IMR-90 (cell line): ENCODE results near the gene SPP2. TPM values are rescaled to one million over a fixed set of nuclear protein-coding genes. Genes with fewer than 3 reads are reported as not detected.

Experiments used
- ATAC-seq: fragments of 200-7000 bp; cut with Tn5 transposase; 2 replicates; pipeline ENCODE4 v1.9.1; 2020; ENCODE audit warnings: low read depth, mild to moderate bottlenecking, moderate library complexity
- BruUV-seq: library from RNA; stranded (reverse); fragments of 400-500 nt; replicated peaks from 2 replicates; lab custom pipeline; 2021; lab: Mats Ljungman, UMichigan
- CTCF ChIA-PET: fragments of 300-600 bp; formaldehyde crosslinking; extraction: SDS; loops from one replicate; lab custom pipeline; 2021; ENCODE audit warnings: antibody characterized with exemption; lab: Yijun Ruan, JAX
- POLR2A ChIA-PET: fragments of 300-600 bp; sonication (Branson Sonifier 250); formaldehyde crosslinking; loops from one replicate; lab custom pipeline; 2022; ENCODE audit warnings: antibody characterized with exemption; ENCODE audit not compliant: unreplicated experiment; lab: Charles Lee
- DNase-seq: peaks from one replicate; pipeline ENCODE4 v3.0.0; 2013
- H2AFZ ChIP-seq: replicated peaks from 2 replicates; pipeline ENCODE3; 2013; ENCODE audit warnings: low read length, mild to moderate bottlenecking; ENCODE audit not compliant: poor library complexity
- H2AK5ac ChIP-seq: 2 replicates; pipeline ENCODE4 v1.6.1; 2013; ENCODE audit warnings: low read depth, low read length, inconsistent platforms
- H2AK9ac ChIP-seq: replicated peaks from 2 replicates; pipeline ENCODE3; 2013; ENCODE audit warnings: mild to moderate bottlenecking, low read depth, low read length, moderate library complexity; ENCODE audit not compliant: poor library complexity
- H2BK120ac ChIP-seq: 2 replicates; pipeline ENCODE4 v1.6.1; 2013; ENCODE audit warnings: low read depth, low read length, inconsistent platforms
- H2BK15ac ChIP-seq: 3 replicates; pipeline ENCODE4 v1.6.1; 2013; ENCODE audit warnings: low read depth, low read length, inconsistent platforms
- H2BK20ac ChIP-seq: 2 replicates; pipeline ENCODE4 v1.6.1; 2013; ENCODE audit warnings: low read depth, mild to moderate bottlenecking, inconsistent platforms, low read length, moderate library complexity
- H2BK5ac ChIP-seq: 2 replicates; pipeline ENCODE4 v1.6.1; 2013; ENCODE audit warnings: mild to moderate bottlenecking, low read depth, low read length, inconsistent platforms; ENCODE audit not compliant: poor library complexity, severe bottlenecking
- H3K14ac ChIP-seq: replicated peaks from 2 replicates; pipeline ENCODE4 v1.6.1; 2013; ENCODE audit warnings: low read depth, low read length, inconsistent platforms
- H3K18ac ChIP-seq: 2 replicates; pipeline ENCODE4 v1.6.1; 2013; ENCODE audit warnings: low read depth, low read length, control low read depth
- H3K23ac ChIP-seq: 2 replicates; pipeline ENCODE4 v1.6.1; 2013; ENCODE audit warnings: low read depth, low read length, inconsistent platforms
- H3K27ac ChIP-seq: 2 replicates; pipeline ENCODE4 v1.5.1; 2013; ENCODE audit warnings: mild to moderate bottlenecking, control low read depth, low read length; ENCODE audit not compliant: insufficient read depth
- H3K27me3 ChIP-seq: 2 replicates; pipeline ENCODE4 v1.6.1; 2013; ENCODE audit warnings: low read length; ENCODE audit not compliant: control insufficient read depth, insufficient read depth
- H3K36me3 ChIP-seq: 2 replicates; pipeline ENCODE4 v1.6.1; 2013; ENCODE audit warnings: low read length, mixed read lengths; ENCODE audit not compliant: control insufficient read depth, insufficient read depth
- H3K4ac ChIP-seq: 2 replicates; pipeline ENCODE4 v1.6.1; 2013; ENCODE audit warnings: low read depth, low read length, inconsistent platforms
- H3K4me1 ChIP-seq: 2 replicates; pipeline ENCODE4 v1.6.1; 2013; ENCODE audit warnings: low read length, mixed read lengths; ENCODE audit not compliant: control insufficient read depth, insufficient read depth
- H3K4me2 ChIP-seq: 2 replicates; pipeline ENCODE4 v1.6.1; 2013; ENCODE audit warnings: low read depth, mild to moderate bottlenecking, control low read depth, low read length, moderate library complexity
- H3K4me3 ChIP-seq: 2 replicates; pipeline ENCODE4 v1.5.1; 2013; ENCODE audit warnings: low read depth, mild to moderate bottlenecking, control low read depth, low read length, moderate library complexity; ENCODE audit not compliant: insufficient read depth
- H3K56ac ChIP-seq: 2 replicates; pipeline ENCODE4 v1.6.1; 2013; ENCODE audit warnings: low read length, inconsistent platforms; ENCODE audit not compliant: insufficient read depth; ENCODE audit errors: extremely low read depth
- H3K79me1 ChIP-seq, 2 experiments: 2 replicates each; pipeline ENCODE4 v1.6.1; 2013; ENCODE audit warnings: low read length in 2 of 2, inconsistent platforms in 1 of 2, low read depth in 1 of 2
- H3K9ac ChIP-seq: 2 replicates; pipeline ENCODE4 v1.6.1; 2013; ENCODE audit warnings: low read depth, low read length, control low read depth
- H3K9me1 ChIP-seq: 2 replicates; pipeline ENCODE4 v1.6.1; 2013; ENCODE audit warnings: low read length, inconsistent platforms; ENCODE audit not compliant: insufficient read depth
- H3K9me3 ChIP-seq: 2 replicates; pipeline ENCODE4 v1.6.1; 2013; ENCODE audit warnings: low read length; ENCODE audit not compliant: control insufficient read depth, insufficient read depth
- H4K20me1 ChIP-seq: 2 replicates; pipeline ENCODE4 v1.6.1; 2013; ENCODE audit warnings: low read length, inconsistent platforms; ENCODE audit not compliant: insufficient read depth
- H4K5ac ChIP-seq: 2 replicates; pipeline ENCODE4 v1.6.1; 2013; ENCODE audit warnings: mild to moderate bottlenecking, low read depth, low read length, control low read depth
- H4K8ac ChIP-seq, 2 experiments: 2 replicates each; pipeline ENCODE4 v1.6.1; 2013; ENCODE audit warnings: low read depth in 2 of 2, low read length in 2 of 2, control low read depth in 1 of 2, inconsistent platforms in 1 of 2
- H4K91ac ChIP-seq: 2 replicates; pipeline ENCODE4 v1.6.1; 2013; ENCODE audit warnings: low read depth, low read length, inconsistent platforms; ENCODE audit not compliant: insufficient read depth
- RCOR1 ChIP-seq: IDR thresholded peaks from 2 replicates; pipeline ENCODE4 v1.6.1; 2012; ENCODE audit warnings: mild to moderate bottlenecking, low read length, improper control_type of control experiment; ENCODE audit not compliant: insufficient replicate concordance
- SMC3 ChIP-seq: fragments of 150-350 bp; IDR thresholded peaks from 2 replicates; pipeline ENCODE4 v1.6.1; 2016; ENCODE audit warnings: low read depth, mild to moderate bottlenecking, antibody characterized with exemption, low read length, moderate library complexity
- WGBS, 2 experiments: methylation state at CpG; one replicate each; pipeline versions ENCODE4 v1.1.5 to v1.1.7; 2013; ENCODE audit warnings: missing lambda C conversion rate in 2 of 2; ENCODE audit not compliant: insufficient read length in 1 of 2; ENCODE audit errors: extremely low coverage in 2 of 2; 5-methylcytosine and 5-hydroxymethylcytosine counted together
- dilution Hi-C: fragments of 300-500 bp; cut with HindIII; formaldehyde crosslinking; loops from one replicate; pipeline ENCODE4 v1.14.3; 2018; ENCODE audit warnings: low sequenced_read_pairs; ENCODE audit not compliant: unreplicated experiment
- in situ Hi-C: fragments of 300-500 bp; cut with MboI; formaldehyde crosslinking; loops from 3 replicates; pipeline ENCODE4 v1.14.3; 2019; ENCODE audit warnings: low sequenced_read_pairs, inconsistent platforms, mixed read lengths
- intact Hi-C: fragments of 100-400 bp; cut with micrococcal nuclease; formaldehyde crosslinking; loops from 2 replicates; pipeline ENCODE4 v1.10.0; 2022
- polyA plus RNA-seq, 3 experiments: library from polyadenylated mRNA; depleted of rRNA; stranded (reverse); fragments of >200 nt; gene quantifications; 2 replicates each; pipeline ENCODE4 v1.2.3, GENCODE V29; 2012; ENCODE audit warnings: low replicate concordance in 1 of 3
- total RNA-seq: library from RNA; depleted of rRNA; stranded (reverse); fragments of >200 nt; gene quantifications from 2 replicates; pipeline ENCODE4 v1.2.3, GENCODE V29; 2012

SPP2 gene
- total and polyA plus RNA-seq, 2 of the 4 experiments (the other 2 are of a cell fraction), result not detected

DNA sequence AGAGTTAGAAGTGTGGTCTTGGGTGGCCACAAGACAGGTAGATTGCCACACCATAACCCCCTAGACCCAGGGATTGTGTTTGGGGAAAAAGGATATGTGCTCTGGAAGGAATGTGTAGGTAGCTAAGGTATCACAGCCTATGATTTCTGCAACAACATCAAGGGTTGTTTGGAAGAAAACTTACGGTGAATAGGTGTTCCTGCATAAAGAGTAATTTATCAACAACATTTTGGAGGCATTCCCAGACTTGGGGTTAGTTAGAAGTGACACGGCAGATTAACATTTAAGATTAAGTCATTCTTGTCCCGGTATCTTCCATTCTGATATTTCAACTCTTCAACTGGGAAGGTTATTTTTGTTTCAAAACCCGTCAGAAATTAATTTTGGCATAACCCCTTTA, 65.5 kb downstream of the SPP2 start:
- no peaks in the 10 kb centered on the region for H4K20me1 ChIP-seq
- DNase-seq (no peak), ATAC-seq (no peak)
- H3K4me3 ChIP-seq, result no peak overlapping the region
- CTCF ChIA-PET, result interaction anchor here (0.7 kb wide), 1 partner anchor 90 kb away, joined by 4 read pairs; no protein-coding TSS in a partner anchor
- H4K91ac ChIP-seq, result no peak overlapping the region
- no peak overlapping the region for H3K4ac ChIP-seq
- no peaks in the 10 kb centered on the region for H3K79me1 ChIP-seq
- no peak overlapping the region for H2BK15ac ChIP-seq
- no peak overlapping the region for H3K14ac ChIP-seq
- no peak overlapping the region for H2BK20ac ChIP-seq
- H3K18ac ChIP-seq, result no peak overlapping the region
- TF ChIP-seq SMC3 (no peak), RCOR1 (no peak)
- H2BK5ac ChIP-seq, result no peak overlapping the region
- H2AFZ ChIP-seq, result no peak overlapping the region
- no peak overlapping the region for H3K27ac ChIP-seq
- H4K5ac ChIP-seq, result no peak overlapping the region
- WGBS, 2 experiments, result no CpG with 5 or more reads among the region's 4 CpGs
- H3K4me1 ChIP-seq, result no peaks in the 10 kb centered on the region
- no peak overlapping the region for H2AK9ac ChIP-seq
- intact Hi-C loops, result no loop called here
- no peak overlapping the region for H3K9ac ChIP-seq
- H3K9me1 ChIP-seq, result no peaks in the 10 kb centered on the region
- no peak overlapping the region for H3K23ac ChIP-seq
- H2BK120ac ChIP-seq, result no peak overlapping the region
- no peak overlapping the region for H4K8ac ChIP-seq
- H3K4me2 ChIP-seq, result no peak overlapping the region
- no peak overlapping the region for H2AK5ac ChIP-seq
- no peaks in the 10 kb centered on the region for H3K36me3 ChIP-seq
- peaks cover 13% of the 10 kb centered on the region for H3K27me3 ChIP-seq
- POLR2A ChIA-PET, result no interaction called here
- H3K56ac ChIP-seq, result no peak overlapping the region
- H3K9me3 ChIP-seq, result peaks cover 2% of the 10 kb centered on the region; the same call in 1 of the 2 replicates
- in situ Hi-C loops, result no loop called here
- dilution Hi-C loops, result no loop called here
- BruUV-seq, result no TSS peak
